ENCODE results near the gene TRAK2. TPM values are rescaled to one million over a fixed set of nuclear protein-coding genes. Genes with fewer than 3 reads are reported as not detected.

The TRAK2 gene
- total RNA-seq, 1 experiment from 2014 or later: 33.0 TPM

- no peak for DNase-seq (ENCODE audit: low spot score)
These were observed 90.1 kb downstream of the TRAK2 start for GRCh38 chr2:201361078-201361733.

- DNase-seq (ENCODE audit: low spot score): no peak
These were observed 91.0 kb downstream of the TRAK2 start for GRCh38 chr2:201360256-201360655.

GRCh38 chr2:201358684-201359083 is 92.6 kb downstream of the TRAK2 start:
- peak; percentile 83 for DNase-seq (ENCODE audit: low spot score)

- DNase-seq (ENCODE audit: low spot score): peak; percentile 75
These were observed 94.0 kb downstream of the TRAK2 start, which contains the start of gene FLACC1 for GRCh38 chr2:201357221-201357620. FLACC1 (minus strand) TSS chr2:201357345; CDS start chr2:201351404, 5,941 bp downstream.

- no peak for DNase-seq (ENCODE audit: low spot score)
These were observed 98.1 kb downstream of the TRAK2 start for GRCh38 chr2:201353116-201353515.

- DNase-seq (ENCODE audit: low spot score): no peak
These were observed 100.4 kb downstream of the TRAK2 start for GRCh38 chr2:201350879-201351278.

- DNase-seq (ENCODE audit: low spot score): no peak
These were observed 101.7 kb downstream of the TRAK2 start for GRCh38 chr2:201349601-201350000.

GRCh38 chr2:201348758-201349157 is 102.5 kb downstream of the TRAK2 start:
- DNase-seq (ENCODE audit: low spot score): no peak

- no peak for DNase-seq (ENCODE audit: low spot score)
These were observed 104.1 kb downstream of the TRAK2 start for GRCh38 chr2:201347138-201347537.

GRCh38 chr2:201345625-201346213 is 105.5 kb downstream of the TRAK2 start:
- no peak for DNase-seq (ENCODE audit: low spot score)

- no peak for DNase-seq (ENCODE audit: low spot score)
These were observed 106.4 kb downstream of the TRAK2 start for GRCh38 chr2:201344663-201345366.

- DNase-seq (ENCODE audit: low spot score): no peak
These were observed 107.7 kb downstream of the TRAK2 start for GRCh38 chr2:201343559-201343958.

GRCh38 chr2:201342923-201343322 is 108.3 kb downstream of the TRAK2 start:
- no peak for DNase-seq (ENCODE audit: low spot score)

GRCh38 chr2:201329409-201329808 is 121.8 kb downstream of the TRAK2 start:
- no peak for DNase-seq (ENCODE audit: low spot score)

- DNase-seq (ENCODE audit: low spot score): no peak
These were observed 123.6 kb downstream of the TRAK2 start for GRCh38 chr2:201327678-201328077.

Other genes starting within 250 kb of the TRAK2 start
- gene CASP8, start 190.9 kb downstream of the TRAK2 start, total RNA-seq (2014; rRNA removed; shearing (Covaris generic)): 68.6 and 101 TPM in 2 replicates
- not detected in 2 replicates for gene FLACC1, start 94.1 kb downstream of the TRAK2 start, total RNA-seq (2014; rRNA removed; shearing (Covaris generic))
- 51.7 and 64.7 TPM in 2 replicates for gene STRADB, start 282 bp upstream of the TRAK2 start, total RNA-seq (2014; rRNA removed; shearing (Covaris generic))
- 101 and 107 TPM in 2 replicates for gene TMEM237, start 192.0 kb upstream of the TRAK2 start, total RNA-seq (2014; rRNA removed; shearing (Covaris generic))
- 6.8 and 8.0 TPM in 2 replicates for gene MPP4, start 247.2 kb upstream of the TRAK2 start, total RNA-seq (2014; rRNA removed; shearing (Covaris generic))